ENCODE data around the gene CFHR1.

DNA sequence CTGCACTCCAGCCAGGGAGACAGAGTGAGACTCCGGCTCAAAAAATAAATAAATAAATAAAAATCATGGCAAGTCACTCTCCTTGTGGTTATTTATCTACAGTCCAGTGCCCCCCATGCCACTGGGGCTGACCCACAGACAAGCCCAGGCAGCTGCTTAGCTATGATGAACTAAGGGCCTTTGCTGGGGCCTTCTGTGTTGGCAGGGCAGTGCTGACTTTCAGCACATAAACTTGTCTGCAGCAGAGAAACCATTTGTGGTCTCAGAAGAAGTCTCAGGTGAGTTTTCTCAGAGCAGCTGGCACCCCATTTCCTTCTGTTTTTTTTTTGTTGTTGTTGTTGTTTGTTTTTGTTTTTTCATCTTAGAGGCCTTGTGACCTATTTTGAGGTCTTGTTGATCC, 47.4 kb downstream of the CFHR1 start:
- TF ChIP-seq, protein P1, sequence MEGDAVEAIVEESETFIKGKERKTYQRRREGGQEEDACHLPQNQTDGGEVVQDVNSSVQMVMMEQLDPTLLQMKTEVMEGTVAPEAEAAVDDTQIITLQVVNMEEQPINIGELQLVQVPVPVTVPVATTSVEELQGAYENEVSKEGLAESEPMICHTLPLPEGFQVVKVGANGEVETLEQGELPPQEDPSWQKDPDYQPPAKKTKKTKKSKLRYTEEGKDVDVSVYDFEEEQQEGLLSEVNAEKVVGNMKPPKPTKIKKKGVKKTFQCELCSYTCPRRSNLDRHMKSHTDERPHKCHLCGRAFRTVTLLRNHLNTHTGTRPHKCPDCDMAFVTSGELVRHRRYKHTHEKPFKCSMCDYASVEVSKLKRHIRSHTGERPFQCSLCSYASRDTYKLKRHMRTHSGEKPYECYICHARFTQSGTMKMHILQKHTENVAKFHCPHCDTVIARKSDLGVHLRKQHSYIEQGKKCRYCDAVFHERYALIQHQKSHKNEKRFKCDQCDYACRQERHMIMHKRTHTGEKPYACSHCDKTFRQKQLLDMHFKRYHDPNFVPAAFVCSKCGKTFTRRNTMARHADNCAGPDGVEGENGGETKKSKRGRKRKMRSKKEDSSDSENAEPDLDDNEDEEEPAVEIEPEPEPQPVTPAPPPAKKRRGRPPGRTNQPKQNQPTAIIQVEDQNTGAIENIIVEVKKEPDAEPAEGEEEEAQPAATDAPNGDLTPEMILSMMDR (IDR thresholded peaks at IDR 0.05; ENCODE audit: insufficient read depth, low read depth, low read length), result no peak
- no peak for TF ChIP-seq EZH2 (IDR thresholded peaks at IDR 0.05; ENCODE audit: insufficient read depth, low read length)

Measured in astrocyte (in vitro differentiated cells and primary cell).